ENCODE results near the gene TXLNA. TPM values are rescaled to one million over a fixed set of nuclear protein-coding genes. Genes with fewer than 3 reads are reported as not detected.

The TXLNA gene
- total RNA-seq, 1 experiment from 2014 or later = 63.1 TPM

DNA sequence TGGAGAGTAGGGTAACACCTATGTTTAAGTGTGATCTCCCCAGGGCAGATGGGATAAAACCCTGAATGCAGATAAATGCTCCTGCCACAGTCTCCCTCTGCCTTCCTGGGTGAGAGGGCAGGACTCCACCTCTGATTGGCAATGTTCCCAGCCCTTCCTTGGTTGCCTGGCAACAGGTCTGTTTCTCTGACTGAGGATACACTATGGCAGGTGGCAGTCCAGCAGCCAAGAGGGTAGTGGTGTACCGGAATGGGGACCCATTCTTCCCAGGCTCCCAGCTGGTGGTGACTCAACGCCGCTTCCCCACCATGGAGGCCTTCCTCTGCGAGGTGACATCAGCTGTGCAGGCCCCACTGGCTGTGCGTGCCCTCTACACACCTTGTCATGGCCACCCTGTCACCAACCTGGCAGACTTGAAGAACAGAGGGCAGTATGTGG, 29.4 kb downstream of the TXLNA start, which contains the start of gene DCDC2B:
Gene DCDC2B, plus strand, starts transcription at position 199 of the 438 bp plus-strand sequence. Its CDS starts 5 bp downstream, at position 204.
- peak; percentile 78 for DNase-seq (ENCODE audit: low read depth)

DNA sequence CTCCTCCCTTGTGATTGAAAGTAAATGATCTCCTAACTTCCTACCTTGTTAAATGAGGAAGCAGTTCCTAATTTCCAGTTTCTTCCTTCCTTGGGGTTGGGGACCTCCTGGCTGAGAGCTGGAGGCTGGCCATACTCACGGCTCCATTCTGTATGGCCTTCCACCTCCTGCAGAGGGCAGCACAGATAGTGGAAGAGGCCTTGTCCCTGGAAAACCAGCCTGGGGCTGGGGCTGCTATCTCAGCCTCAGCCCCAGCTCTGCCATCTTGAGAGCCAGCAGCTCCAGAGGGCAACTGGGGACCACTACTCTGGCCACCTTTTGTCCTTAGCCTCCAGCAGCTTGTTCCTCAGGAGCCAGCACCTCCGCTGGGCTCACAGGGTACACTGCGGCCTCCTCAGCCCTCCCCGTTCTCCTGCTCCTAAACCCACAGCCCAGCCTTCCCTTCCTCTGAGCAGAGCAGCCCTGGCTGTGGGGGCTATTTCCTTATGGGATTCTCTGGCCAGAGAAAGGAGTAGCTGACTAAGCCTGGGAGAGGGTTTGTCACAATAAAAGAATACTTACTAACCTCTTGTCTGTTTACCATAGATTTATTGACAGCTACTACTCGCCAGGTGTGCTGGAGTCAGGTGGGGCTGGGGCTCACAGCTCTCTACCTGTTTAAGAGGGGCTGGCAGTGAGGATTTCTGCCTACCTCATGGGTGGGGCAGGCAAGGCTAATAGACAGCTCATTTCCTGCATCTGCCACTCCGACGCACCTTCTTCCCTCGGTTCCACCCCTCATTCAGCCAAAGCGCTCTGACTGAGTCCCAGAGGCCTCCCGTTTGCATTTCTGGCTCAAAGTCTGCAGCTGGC, 36.4 kb downstream of the TXLNA start:
- DNase-seq (ENCODE audit: low read depth) = peak; percentile 67

GRCh38 chr1:32216566-32216965, 37.1 kb downstream of the TXLNA start:
- DNase-seq (ENCODE audit: low read depth) = no peak

GRCh38 chr1:32219022-32219421, 39.5 kb downstream of the TXLNA start:
- no peak for DNase-seq (ENCODE audit: low read depth)

DNA sequence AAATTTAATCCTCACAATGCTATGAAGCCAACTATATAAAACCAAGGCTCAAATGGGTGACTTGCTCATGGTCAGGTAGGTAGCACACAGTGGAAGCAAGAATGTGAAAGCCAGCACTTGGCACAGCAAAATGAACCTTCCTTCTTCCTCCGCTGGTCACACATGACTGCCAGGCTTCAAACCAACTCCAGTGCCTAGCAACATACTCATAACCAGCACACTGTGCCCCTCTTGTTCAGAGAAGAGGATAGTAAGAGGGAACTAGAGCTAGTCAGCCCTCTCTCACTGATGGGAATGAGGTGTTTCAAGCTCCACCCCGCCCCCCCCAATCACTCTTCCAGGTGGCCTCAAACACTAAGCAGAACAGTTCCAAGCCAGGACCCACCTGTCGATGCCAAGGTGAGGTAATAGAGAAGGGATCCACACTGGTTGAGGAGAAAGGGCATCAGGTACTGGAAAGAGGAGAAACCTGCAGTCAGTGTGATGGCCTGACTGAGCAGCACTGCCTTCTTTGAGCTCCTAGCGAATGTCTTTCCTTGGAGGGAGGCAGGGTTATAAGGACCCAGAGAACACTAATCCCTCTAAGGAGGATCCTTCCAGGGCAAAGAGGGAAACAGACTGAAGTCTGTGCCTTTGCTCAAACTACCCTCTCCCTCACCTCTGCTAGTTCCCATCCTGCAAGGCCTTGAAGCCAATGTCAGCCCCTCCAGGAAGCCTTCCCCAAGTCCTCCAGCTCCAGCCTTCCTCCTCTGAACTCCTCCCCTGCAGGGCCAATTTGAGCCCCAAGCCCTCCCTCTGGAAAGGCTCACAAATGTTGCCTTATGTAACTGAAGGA, 41.5 kb downstream of the TXLNA start:
- DNase-seq (ENCODE audit: low read depth) = no peak

DNA sequence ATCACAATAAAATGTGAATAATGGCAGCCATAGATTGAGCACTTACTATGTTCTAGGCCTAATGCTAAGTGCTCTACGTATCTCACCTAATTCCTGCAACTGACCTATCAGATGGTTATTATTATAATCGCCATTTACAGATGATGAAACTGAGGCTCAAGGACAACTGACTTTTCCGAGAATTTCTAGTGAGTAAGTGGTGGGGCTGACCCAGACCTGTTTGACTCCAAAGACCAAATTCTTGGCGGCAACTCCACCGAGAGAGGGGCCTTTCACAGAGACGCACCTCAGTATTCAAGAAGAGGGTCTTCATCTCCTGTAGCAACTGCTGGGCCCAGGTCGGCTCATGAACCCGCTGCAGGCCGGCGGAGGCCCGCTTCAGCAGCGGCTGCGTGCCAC, 42.1 kb downstream of the TXLNA start:
- no peak for DNase-seq (ENCODE audit: low read depth)

DNA sequence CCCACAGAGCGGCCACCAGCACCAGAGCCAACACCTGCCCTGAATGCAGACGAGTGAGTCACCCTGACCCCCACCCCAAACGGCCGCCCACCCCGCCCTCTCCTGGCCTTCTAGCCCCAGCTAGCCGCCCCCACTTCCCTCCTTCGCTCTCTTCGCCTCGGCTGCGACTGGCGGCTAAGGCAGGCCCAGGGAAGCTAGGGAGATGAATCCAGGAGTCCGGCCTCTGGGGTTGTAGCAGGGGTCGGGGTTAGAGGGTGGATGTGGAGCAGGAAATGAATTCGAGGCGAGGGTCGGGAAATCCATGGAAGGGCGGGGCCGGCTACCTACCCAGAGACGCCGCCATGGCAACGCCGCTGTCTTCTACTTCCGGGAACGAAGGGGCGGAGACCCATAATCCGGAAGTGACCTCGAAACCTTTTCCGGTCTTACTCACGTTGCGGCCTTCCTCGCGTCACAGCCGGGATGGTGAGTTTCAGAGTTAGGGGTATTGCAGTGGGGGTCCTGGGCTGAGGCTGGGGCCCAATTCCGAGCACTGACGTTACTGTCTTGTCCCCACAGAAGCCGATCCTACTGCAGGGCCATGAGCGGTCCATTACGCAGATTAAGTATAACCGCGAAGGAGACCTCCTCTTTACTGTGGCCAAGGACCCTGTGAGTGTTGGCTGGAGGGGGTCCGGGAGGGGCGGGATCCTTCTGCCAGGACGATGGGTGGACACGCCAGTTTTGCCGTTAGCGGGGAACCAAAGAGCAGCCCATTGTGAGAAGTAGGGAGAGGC, 42.7 kb downstream of the TXLNA start, which contains the start of the genes EIF3I and TMEM234:
Gene EIF3I, plus strand, starts transcription at position 428 of the 776 bp plus-strand sequence. Its CDS starts 35 bp downstream, at position 463.
Gene TMEM234, minus strand, starts transcription at position 374 of the 776 bp plus-strand sequence. Its CDS starts 31 bp downstream, at position 343.
- DNase-seq (ENCODE audit: low read depth) = peak; percentile 95

DNA sequence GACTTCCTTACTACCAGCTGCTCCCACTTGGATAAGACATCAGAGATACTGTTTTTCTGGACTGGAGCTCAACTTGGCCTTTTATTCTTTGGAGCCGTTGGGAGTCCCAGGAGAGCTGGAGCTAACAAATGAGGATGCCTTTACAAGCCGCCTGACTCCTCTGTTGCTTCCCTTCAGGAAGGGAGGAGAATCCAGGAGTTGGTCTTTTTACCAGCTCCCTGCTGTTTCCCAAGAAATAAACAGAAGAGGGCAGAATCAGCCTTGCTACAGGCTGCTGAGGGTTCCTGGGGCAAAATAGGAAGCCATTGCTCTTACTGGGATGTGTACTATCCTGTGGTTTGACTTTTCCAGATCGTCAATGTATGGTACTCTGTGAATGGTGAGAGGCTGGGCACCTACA, 44.2 kb downstream of the TXLNA start:
- DNase-seq (ENCODE audit: low read depth) = no peak

DNA sequence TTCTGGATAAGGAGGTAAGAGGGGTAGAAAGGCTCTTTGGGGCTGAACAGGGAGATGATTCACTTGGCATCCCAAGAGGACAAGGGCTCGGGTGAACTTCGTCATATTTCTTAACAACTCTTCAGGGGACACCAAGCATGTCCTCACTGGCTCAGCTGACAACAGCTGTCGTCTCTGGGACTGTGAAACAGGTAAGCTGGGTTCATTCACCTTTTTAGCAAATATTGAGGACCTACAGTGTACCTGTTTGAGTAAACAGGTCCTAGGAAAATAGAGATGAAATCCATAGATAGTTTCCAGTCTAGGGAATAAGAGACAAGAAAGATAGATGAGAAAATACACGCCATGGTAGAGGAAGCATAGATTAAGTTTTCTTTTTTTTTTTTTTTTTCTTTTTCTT, 44.8 kb downstream of the TXLNA start:
- DNase-seq (ENCODE audit: low read depth) = no peak

DNA sequence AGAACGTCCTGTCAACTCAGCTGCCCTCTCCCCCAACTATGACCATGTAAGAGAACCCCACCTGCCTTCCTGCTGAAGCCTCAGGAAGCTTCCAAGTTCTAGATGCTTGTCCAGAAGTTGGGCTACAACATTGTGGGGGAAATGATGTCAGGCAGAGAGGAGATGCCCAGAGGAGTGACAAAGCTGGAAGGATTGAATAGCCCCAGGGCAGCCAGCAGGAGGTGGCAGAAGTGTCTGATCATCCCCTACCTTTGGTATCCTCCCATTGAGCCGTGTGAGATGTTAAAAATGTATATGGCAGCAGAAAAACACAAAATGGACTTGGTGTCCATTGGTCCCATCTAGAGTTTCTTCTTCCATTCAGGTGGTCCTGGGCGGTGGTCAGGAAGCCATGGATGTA, 49.3 kb downstream of the TXLNA start:
- no peak for DNase-seq (ENCODE audit: low read depth)

DNA sequence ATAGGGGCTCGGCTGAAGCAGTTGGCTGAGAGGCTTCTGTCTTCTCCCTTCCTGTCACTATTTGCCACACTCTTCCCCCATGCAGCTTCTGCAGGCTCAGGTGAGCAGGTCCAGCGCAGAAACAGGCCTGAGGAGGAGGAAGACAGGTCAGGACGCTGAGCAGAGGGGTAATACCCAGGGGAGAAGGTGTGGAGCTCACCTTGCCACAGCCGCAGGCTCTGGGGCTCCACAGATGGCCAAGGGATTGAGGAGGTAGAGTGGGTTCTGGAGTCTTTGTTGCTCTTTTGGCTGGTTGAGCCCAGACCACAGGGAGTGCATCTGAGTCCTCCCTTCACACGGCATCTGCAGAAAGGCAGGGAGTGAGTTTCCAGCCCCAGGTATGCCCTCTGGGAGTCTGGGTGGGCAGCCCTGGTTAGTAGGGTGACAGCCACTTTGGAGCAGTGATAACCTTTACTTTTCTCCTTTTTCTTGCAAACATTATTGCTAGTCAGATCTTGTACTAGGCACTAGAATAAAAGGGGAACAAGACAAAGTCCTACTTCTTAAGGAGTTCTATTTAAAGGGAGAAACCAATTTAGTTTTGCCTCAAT, 52.5 kb downstream of the TXLNA start:
- no peak for DNase-seq (ENCODE audit: low read depth)

GRCh38 chr1:32232558-32233304, 53.3 kb downstream of the TXLNA start:
- DNase-seq (ENCODE audit: low read depth) = no peak

DNA sequence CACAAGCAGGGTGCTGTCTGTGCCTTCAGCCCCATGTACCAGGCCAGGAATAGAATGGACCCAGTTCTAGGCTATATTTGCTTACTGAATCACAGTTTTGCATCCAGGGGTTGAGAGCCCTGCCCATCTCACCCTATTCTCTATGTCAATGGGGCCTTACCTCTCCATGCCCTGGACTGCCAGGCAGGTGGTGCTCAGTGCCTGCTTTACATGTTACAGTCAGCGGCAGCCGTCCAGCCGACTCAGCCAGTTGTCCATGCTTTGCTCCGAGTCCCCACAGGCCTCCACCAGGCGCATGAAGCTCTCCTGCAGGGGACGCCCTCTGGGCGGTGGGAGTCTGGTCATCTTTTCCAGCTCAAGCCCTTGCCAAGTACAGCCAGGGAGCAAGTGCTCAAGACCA, 55.3 kb downstream of the TXLNA start:
- DNase-seq (ENCODE audit: low read depth) = no peak

GRCh38 chr1:32239337-32239736, 59.9 kb downstream of the TXLNA start:
- no peak for DNase-seq (ENCODE audit: low read depth)

DNA sequence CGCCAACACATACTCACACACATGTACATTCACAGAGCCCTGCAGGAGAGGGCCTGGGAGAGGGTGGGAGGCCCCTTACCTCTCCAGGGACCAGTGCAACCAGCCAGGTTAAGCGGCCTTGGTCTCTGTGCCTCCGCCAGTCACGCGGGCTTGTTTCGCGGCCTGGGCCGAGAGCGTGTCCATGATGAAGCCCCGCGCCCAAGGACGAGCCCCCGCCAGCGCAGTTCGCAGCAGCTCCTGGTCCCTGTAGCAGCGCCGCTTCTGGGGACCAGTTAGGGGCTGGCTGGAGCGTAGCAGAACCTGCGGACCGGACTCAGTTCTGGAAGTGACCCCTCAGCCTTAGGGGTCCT, 60.3 kb downstream of the TXLNA start:
- DNase-seq (ENCODE audit: low read depth) = no peak

DNA sequence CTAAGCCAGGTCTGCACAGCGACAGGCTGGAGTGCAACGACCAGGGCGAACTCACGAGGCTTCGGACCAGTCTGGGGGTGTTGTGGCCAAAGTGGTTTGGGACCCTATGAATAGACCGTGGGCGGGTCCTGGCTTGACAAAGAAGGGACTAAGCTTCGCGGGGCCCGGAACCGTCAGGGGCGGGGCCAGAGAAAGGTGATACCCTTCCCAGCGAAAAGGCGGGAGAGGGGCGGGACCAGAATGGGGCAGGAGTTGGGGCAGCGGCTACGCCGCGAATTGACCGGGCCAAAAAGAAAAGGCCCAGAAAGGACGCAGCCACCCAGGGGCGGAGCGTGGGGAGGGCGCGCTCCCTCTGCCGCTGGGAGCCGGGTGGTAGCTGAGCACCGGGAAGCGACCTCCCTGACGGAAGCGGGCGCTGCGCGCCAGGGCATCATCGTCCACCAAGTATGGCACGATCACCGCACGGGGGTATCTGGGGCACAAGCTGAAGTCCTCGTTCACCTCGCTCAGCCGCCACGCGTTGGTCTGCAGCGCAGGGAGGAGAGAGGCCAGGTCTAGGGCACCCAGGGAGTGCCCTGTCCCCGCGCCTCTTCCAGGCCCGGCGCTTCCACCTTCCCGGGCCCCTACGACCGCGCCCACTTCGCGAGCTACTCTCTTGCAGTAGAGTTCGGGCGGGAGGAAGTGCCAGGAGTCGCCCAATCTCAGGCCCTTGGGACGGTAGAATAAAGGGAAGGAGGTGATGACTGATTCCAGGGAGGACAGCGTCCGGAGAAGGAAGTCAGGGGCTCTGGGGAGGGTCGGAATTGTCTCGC, 60.9 kb downstream of the TXLNA start:
- DNase-seq (ENCODE audit: low read depth) = peak; percentile 72

DNA sequence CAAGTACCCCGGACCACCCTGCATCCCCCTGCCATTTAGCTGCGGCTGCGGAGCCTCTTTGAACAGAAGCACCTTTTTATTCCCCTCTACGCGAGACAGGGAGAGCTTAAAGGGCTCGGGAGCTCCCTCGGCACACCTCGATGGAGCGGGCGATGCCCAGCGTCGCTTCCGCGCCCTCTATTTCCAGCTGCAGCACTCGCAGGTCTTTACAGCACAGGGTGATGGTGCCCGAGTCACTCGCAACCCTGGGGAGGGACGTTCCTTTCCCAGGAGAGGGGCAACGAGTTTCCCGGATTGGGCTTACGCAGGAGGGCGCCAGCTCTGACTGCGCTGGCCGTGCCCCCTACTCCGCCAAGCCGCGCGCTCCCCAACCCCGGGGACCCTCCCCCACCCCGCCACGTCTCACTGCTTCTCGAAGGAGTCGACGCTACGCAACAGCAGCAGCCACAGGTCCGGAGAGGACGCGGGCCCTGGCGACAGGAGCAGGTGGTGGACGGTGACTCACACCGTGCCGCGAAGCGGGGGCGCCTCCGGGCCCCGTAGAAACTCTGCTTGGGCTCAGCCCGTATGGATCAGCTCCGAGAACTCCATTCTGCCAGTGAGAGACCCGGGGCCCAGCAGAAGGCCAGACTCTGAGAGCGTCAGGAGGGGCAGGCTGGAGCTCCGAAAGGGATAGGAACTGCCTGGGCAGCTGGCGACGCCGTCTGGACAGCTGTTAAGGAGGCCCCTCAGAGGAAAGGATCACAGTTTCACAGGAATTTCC, 61.7 kb downstream of the TXLNA start:
- peak; percentile 69 for DNase-seq (ENCODE audit: low read depth)

- DNase-seq (ENCODE audit: low read depth) = no peak
These were observed 62.9 kb downstream of the TXLNA start for GRCh38 chr1:32242341-32242851.

DNA sequence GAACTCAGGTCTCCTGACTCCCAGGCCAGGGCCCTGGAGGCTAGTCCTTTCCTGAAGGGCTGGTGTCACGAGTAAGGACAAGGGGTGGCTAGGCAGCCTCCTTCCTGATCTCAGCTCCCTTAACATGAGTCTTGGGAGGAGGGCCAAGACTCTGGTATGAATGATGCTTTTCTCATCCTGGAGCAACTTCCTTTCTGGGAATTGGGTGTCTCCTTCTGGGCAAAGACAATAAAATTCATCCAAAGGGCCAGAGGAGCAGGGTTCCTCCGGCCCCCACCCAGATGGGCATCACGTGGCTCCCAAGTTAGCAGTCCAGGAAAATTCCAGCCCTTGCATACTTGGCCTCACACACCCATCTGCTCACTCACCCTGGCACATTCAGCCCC, 67.4 kb downstream of the TXLNA start, which contains the start of gene FAM167B:
Gene FAM167B, plus strand, starts transcription at position 335 of the 386 bp plus-strand sequence. CDS start 200 bp downstream, outside the sequence.
- no peak for DNase-seq (ENCODE audit: low read depth)
